IPS-NIHi7 (cell line): Measurements from ENCODE around the gene PRRC2B.

Source experiments
- DNase-seq: peaks from one replicate; pipeline ENCODE4 v3.0.0; 2012; ENCODE audit warnings: mixed read lengths; ENCODE audit errors: extremely low spot score

Gene PRRC2B

GRCh38 chr9:131516930-131517329 is 123.0 kb downstream of the PRRC2B start:
- no peak for DNase-seq

GRCh38 chr9:131517761-131518190 is 123.9 kb downstream of the PRRC2B start:
- no peak for DNase-seq

GRCh38 chr9:131518553-131518952 is 124.7 kb downstream of the PRRC2B start:
- no peak for DNase-seq

- no peak for DNase-seq
These were observed 126.6 kb downstream of the PRRC2B start for GRCh38 chr9:131520503-131520902.

GRCh38 chr9:131521203-131521602 is 127.3 kb downstream of the PRRC2B start:
- no peak for DNase-seq

- no peak for DNase-seq
These were observed 127.9 kb downstream of the PRRC2B start for GRCh38 chr9:131521822-131522221.

GRCh38 chr9:131522257-131523085 is 128.6 kb downstream of the PRRC2B start:
- DNase-seq: no peak

- DNase-seq: no peak
These were observed 129.2 kb downstream of the PRRC2B start for GRCh38 chr9:131523086-131523388.

GRCh38 chr9:131523451-131524435 is 129.9 kb downstream of the PRRC2B start:
- no peak for DNase-seq

GRCh38 chr9:131524665-131525315 is 130.9 kb downstream of the PRRC2B start:
- DNase-seq: no peak

- DNase-seq: no peak
These were observed 132.0 kb downstream of the PRRC2B start for GRCh38 chr9:131525643-131526565.

- peak; percentile 4 for DNase-seq
These were observed 134.3 kb downstream of the PRRC2B start for GRCh38 chr9:131528186-131528585.

GRCh38 chr9:131528886-131529505 is 135.1 kb downstream of the PRRC2B start:
- no peak for DNase-seq

GRCh38 chr9:131529597-131530545 is 136.0 kb downstream of the PRRC2B start:
- DNase-seq: no peak

GRCh38 chr9:131530546-131530919 is 136.6 kb downstream of the PRRC2B start:
- DNase-seq: peak; percentile 57

GRCh38 chr9:131530920-131531832 is 137.3 kb downstream of the PRRC2B start, which contains the start of gene UCK1:
UCK1 (minus strand) TSS chr9:131531263; CDS start chr9:131531174, 89 bp downstream.
- peak; percentile 99 for DNase-seq

- no peak for DNase-seq
These were observed 140.9 kb downstream of the PRRC2B start for GRCh38 chr9:131534721-131535237.

GRCh38 chr9:131537946-131538345 is 144.1 kb downstream of the PRRC2B start:
- no peak for DNase-seq
